Measurements from ENCODE around the gene ATAD1.

Gene ATAD1

DNA sequence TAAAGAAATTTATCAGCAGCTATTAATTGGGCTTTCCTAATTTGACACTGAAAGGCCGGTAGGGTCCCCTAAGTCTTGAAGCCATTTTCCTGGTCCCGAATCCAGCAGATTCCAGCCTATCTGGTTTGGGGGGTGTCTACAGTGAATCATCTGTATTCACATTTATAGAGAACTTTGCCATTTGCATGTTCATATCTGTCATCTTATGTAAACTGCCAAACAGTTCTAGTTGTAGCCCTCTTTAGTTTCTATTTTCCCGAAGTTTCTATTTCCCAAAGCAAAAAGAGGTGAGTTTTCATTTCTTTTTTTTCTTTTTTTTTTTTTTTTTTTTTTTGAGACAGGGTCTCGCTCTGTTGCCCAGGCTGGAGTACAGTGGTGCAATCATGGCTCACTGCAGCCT is 110.8 kb downstream of the ATAD1 start:
- no peak for DNase-seq

- DNase-seq, result no peak
These were observed 111.3 kb downstream of the ATAD1 start for GRCh38 chr10:87706731-87707130.

GRCh38 chr10:87705339-87705738 is 112.7 kb downstream of the ATAD1 start:
- no peak for DNase-seq

GRCh38 chr10:87703771-87704170 is 114.3 kb downstream of the ATAD1 start:
- DNase-seq, result no peak

GRCh38 chr10:87702973-87703294 is 115.1 kb downstream of the ATAD1 start:
- no peak for DNase-seq

GRCh38 chr10:87702260-87702972 is 115.6 kb downstream of the ATAD1 start:
- no peak for DNase-seq
